NCI-H2196 (cell line): ENCODE results near the gene CLIC4.
A peak's percentile ranks its signal among the peaks of the same experiment; 100 is the strongest.
"Not testable (repeated sequence)": the region's sequence is repeated elsewhere in the genome, so short reads cannot be mapped to it uniquely, and the experiment has no call there.

Experiments
- DNase-seq: peaks from one replicate; lab custom pipeline; 2025; ENCODE audit not compliant: unreplicated experiment; lab: John Stamatoyannopoulos, UW

Gene CLIC4

DNA sequence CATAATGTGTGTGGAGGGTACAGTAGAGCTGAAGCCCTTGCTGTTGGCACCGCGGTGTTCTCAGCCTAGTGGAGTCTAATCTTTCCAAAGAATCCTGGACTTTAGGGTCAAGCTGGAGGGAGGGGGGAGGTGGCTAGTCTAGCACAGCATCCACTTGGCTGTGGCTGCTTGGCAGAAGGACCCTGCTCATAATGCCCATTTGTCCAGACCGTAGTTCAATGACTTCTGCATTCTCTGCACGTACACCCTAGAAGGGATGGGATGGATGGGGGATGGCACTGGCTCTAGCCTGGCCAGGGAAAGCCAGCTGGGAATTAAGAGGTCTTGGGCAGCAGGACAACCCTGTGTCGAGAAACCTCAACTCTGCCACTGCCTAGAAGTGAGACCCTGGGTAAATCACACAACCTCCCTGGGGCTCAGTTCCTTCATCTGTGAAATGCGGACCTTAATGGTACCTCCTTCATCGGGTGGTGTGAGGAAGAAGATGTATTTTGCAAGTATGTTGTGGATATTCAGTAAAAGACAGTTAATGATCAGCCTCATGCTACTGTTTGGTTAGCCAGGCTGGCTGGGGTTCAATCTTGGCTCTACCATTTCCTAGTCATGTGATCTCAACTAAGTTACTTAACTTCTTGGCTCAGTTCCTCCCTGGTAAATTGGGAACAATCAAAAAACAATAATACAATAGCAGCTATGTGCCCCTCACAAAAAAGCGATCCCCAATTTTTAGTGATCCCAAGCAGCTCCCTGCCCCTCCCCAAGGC lies 27.2 kb upstream of the CLIC4 start:
- no peak for DNase-seq

DNA sequence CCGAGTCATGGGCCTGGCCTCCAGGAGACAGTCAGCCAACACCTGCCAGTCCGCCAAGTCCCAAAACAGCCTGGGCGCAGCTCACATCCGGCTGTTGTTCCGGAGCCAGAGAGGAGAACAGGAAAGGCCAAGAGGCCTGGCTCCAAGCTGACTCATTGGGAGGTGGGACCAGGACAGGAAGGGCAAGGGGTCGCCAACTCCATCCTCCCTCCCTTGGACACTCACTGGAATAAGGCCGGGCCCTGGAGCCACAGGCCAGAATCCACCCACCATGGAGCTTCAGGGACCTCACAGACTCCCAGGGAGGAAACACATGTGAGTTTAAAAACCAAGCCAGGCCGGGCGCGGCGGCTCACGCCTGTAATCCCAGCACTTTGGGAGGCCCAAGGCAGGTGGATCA lies 25.1 kb upstream of the CLIC4 start:
- no peak for DNase-seq

DNA sequence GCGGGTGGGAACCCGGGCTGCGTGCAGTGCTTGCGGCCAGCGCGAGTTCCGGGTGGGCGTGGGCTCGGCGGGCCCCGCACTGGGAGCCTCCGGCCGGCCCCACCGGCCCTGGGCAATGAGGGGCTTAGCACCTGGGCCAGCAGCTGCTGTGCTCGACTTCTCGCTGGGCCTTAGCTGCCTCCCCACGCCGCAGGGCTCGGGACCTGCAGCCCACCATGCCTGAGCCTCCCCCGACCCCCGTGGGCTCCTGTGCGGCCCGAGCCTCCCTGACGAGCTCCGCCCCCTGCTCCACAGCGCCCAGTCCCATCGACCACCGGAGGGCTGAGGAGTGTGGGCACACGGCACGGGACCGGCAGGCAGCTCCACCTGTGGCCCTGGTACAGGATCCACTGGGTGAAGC lies 23.7 kb upstream of the CLIC4 start:
- DNase-seq, result no peak

DNA sequence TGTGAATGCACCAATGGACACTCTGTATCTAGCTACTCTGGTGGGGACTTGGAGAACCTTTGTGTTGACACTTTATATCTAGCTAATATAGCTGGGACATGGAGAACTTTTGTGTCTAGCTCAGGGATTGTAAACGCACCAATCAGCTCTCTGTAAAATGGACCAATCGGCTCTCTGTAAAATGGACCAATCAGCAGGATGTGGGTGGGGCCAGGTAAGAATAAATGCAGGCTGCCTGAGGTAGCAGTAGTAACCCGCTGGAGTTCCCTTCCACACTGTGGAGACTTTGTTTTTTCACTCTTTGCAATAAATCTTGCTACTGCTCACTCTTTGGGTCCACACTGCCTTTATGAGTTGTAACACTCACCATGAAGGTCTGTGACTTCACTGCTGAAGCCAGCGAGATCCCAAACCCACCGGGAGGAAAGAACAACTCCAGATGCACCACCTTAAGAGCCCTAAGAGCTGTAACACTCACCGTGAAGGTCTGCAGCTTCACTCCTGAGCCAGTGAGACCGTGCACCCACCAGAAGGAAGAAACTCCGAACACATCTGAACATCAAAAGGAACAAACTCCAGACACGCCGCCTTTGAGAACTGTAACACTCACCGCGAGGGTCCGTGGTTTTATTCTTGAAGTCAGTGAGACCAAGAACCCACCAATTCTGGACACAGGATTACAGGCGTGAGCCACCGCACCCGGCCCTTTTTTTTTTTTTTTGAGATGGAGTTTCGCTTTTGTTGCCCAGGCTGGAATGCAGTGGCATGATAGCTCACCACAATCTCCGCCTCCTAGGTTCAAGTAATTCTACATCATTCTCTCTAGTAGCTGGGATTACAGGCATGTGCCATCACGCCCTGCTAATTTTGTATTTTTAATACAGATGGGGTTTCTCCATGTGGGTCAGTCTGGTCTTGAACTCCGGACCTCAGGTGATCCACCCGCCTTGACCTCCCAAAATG lies 22.9 kb upstream of the CLIC4 start:
- DNase-seq, result not testable (repeated sequence)

- DNase-seq, result no peak
These were observed 20.7 kb upstream of the CLIC4 start for GRCh38 chr1:24724345-24725208.

DNA sequence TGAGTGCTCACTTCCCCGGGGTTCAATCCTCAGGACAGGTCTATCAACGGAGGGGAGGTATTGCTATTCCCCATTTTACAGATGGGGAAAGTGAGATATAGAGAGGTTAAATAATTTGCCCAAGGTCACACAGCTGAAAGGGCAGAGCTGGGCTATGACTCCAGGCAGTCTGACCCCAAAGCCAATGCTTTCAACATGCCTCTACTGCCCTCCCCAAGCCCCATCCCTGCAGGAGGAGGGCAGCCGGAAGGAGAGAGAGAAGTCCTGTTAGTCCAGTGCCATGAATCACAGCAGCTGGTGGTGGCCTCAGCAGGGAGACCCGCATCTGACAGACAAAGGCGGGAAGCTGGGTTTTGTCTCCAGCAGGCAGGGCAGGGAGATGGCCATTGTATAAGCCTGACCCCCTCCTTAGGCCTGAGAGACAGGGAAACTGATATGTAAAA lies 20.0 kb upstream of the CLIC4 start:
- no peak for DNase-seq

- no peak for DNase-seq
These were observed 18.5 kb upstream of the CLIC4 start for GRCh38 chr1:24726741-24727140.

DNA sequence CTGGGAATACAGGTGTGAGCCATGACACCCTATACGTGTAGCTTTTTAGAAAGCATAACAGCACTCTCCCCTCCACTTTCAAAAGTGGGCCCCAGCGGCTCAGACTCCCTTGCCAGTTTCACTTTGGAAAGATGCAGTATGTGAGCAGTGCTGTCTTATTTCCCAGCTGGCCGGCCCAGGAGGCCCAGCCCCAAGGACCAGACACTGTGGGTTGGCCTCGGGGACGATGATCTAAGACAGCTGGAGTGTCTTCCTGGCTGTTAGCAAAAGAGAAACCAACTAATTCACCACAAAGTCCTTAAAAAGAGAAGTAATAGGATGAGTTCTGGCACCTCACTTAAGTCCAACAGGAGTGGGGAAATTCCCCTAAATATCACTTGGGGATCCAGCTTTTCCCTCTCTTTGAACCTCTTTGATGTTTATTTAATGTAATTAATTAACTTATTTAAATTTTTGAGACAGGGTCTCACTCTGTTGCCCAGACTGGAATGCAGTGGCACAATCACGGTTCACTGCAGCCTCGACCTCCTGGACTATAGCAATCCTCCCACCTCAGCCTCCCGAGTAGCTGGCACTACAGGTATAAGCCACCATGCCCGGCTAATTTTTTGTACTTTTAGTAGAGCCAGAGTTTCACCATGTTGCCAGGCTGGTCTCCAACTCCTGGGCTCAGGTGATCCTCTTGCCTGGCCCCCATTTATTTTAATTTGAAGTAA lies 17.6 kb upstream of the CLIC4 start:
- DNase-seq, result peak; percentile 24

- DNase-seq, result no peak
These were observed 16.3 kb upstream of the CLIC4 start for GRCh38 chr1:24728982-24729381.

DNA sequence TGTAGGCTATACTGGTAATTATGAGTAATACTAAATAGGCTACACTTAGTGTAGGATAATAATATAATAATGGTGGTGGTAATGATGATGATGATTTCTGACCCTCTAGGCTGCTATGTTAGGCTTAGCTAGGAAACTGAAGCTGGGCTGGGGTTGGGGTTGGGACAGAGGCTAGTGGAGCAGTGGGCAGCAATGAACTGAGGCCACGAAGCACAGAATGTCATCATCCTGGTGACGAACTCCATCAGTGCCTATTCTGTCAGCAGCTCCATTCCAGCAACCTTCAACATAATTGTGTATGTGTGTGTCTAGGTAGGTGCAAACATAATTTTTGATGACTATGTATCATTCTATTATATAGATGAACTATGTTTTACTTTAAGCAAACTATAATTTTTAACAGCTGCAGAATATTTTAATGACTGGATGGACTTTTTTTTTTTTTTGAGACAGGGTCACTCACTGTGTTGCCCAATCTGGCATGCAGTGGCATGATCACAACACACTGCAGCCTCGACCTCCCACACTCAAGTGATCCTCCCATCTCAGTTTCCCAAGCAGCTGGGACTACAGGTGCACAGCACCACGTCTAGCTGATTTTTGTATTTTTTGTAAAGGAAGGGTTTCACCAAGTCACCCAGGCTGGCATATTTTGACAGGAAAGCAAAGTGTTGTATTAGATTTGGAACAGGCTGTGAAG lies 12.9 kb upstream of the CLIC4 start:
- no peak for DNase-seq

- not testable (repeated sequence) for DNase-seq
These were observed 11.9 kb upstream of the CLIC4 start for GRCh38 chr1:24733342-24733741.

- DNase-seq, result no peak
These were observed 10.1 kb upstream of the CLIC4 start for GRCh38 chr1:24735156-24735508.

GRCh38 chr1:24735509-24736375 lies 9.5 kb upstream of the CLIC4 start:
- DNase-seq, result peak; percentile 40

GRCh38 chr1:24737368-24738117 lies 7.7 kb upstream of the CLIC4 start:
- no peak for DNase-seq

GRCh38 chr1:24739241-24739640 lies 6.0 kb upstream of the CLIC4 start:
- no peak for DNase-seq

- no peak for DNase-seq
These were observed 2.9 kb upstream of the CLIC4 start for GRCh38 chr1:24742090-24742938.
